ENCODE results near the gene CHPT1.

The CHPT1 gene

GRCh38 chr12:101761781-101762180 is 64.3 kb downstream of the CHPT1 start:
- no peak for DNase-seq
- Histone ChIP-seq H3K4me1 (ENCODE audit: control insufficient read depth, low read depth, low read length) (no peaks in the 10 kb centered on the region), H3K56ac (ENCODE audit: low read length) (no peak overlapping the region), H3K4me2 (ENCODE audit: low read length) (no peak overlapping the region), H3K9ac (ENCODE audit: low read length) (no peak overlapping the region), H2AK5ac (ENCODE audit: low read length) (no peak overlapping the region), H2BK5ac (ENCODE audit: low read length) (no peak overlapping the region), H3K36me3 (ENCODE audit: control insufficient read depth, insufficient read depth, low read length) (no peaks in the 10 kb centered on the region), H3K23ac (ENCODE audit: low read length) (no peak overlapping the region), H3K18ac (ENCODE audit: low read length) (no peak overlapping the region), H3K4me3 (ENCODE audit: low read length) (no peak overlapping the region), H3K79me2 (ENCODE audit: control insufficient read depth, insufficient read depth, low read length) (no peaks in the 10 kb centered on the region), H3K27me3 (ENCODE audit: insufficient read depth, low read length, poor library complexity) (no peaks in the 10 kb centered on the region), H3K27ac (ENCODE audit: low read depth, low read length) (no peak overlapping the region), H3K4ac (ENCODE audit: low read depth, low read length) (no peak overlapping the region), H3K79me1 (ENCODE audit: low read length) (no peaks in the 10 kb centered on the region), H2BK120ac (ENCODE audit: low read depth, low read length) (no peak overlapping the region), H4K8ac (ENCODE audit: low read depth, low read length) (no peak overlapping the region), H2BK15ac (replicated peaks; ENCODE audit: low read depth) (no peak overlapping the region), H4K5ac (ENCODE audit: low read length) (no peak overlapping the region)
- WGBS (ENCODE audit: extremely low coverage, insufficient coverage, low lambda C conversion rate) = no CpG with 5 or more reads among the region's 4 CpGs

GRCh38 chr12:101763246-101763931 is 65.9 kb downstream of the CHPT1 start:
- H3K27me3 ChIP-seq (ENCODE audit: insufficient read depth, low read length, poor library complexity) = no peaks in the 10 kb centered on the region
- no peaks in the 10 kb centered on the region for H3K79me2 ChIP-seq (ENCODE audit: control insufficient read depth, insufficient read depth, low read length)
- no peak overlapping the region for H2BK15ac ChIP-seq (replicated peaks; ENCODE audit: low read depth)
- H3K56ac ChIP-seq (ENCODE audit: low read length) = no peak overlapping the region
- no peak overlapping the region for H4K5ac ChIP-seq (ENCODE audit: low read length)
- no peak overlapping the region for H3K4me2 ChIP-seq (ENCODE audit: low read length)
- no peaks in the 10 kb centered on the region for H3K4me1 ChIP-seq (ENCODE audit: control insufficient read depth, low read depth, low read length)
- H2BK5ac ChIP-seq (ENCODE audit: low read length) = no peak overlapping the region
- no peak overlapping the region for H4K8ac ChIP-seq (ENCODE audit: low read depth, low read length)
- H3K36me3 ChIP-seq (ENCODE audit: control insufficient read depth, insufficient read depth, low read length) = no peaks in the 10 kb centered on the region
- H2BK120ac ChIP-seq (ENCODE audit: low read depth, low read length) = no peak overlapping the region
- no peaks in the 10 kb centered on the region for H3K79me1 ChIP-seq (ENCODE audit: low read length)
- no peak overlapping the region for H3K4ac ChIP-seq (ENCODE audit: low read depth, low read length)
- no peak overlapping the region for H3K27ac ChIP-seq (ENCODE audit: low read depth, low read length)
- H3K18ac ChIP-seq (ENCODE audit: low read length) = no peak overlapping the region
- peak overlapping the region; percentile 57 for H3K23ac ChIP-seq (ENCODE audit: low read length)
- H3K9ac ChIP-seq (ENCODE audit: low read length) = no peak overlapping the region
- H3K4me3 ChIP-seq (ENCODE audit: low read length) = no peak overlapping the region
- no peak for DNase-seq
- WGBS (ENCODE audit: extremely low coverage, insufficient coverage, low lambda C conversion rate) = no CpG with 5 or more reads among the region's 6 CpGs
- no peak overlapping the region for H2AK5ac ChIP-seq (ENCODE audit: low read length)

GRCh38 chr12:101764051-101764792 is 66.8 kb downstream of the CHPT1 start:
- DNase-seq = no peak
- H3K79me1 ChIP-seq (ENCODE audit: low read length) = no peaks in the 10 kb centered on the region
- no peak overlapping the region for H2BK15ac ChIP-seq (replicated peaks; ENCODE audit: low read depth)
- no peak overlapping the region for H3K18ac ChIP-seq (ENCODE audit: low read length)
- no peak overlapping the region for H3K4me3 ChIP-seq (ENCODE audit: low read length)
- H3K27ac ChIP-seq (ENCODE audit: low read depth, low read length) = no peak overlapping the region
- H3K79me2 ChIP-seq (ENCODE audit: control insufficient read depth, insufficient read depth, low read length) = no peaks in the 10 kb centered on the region
- H2BK5ac ChIP-seq (ENCODE audit: low read length) = no peak overlapping the region
- H4K5ac ChIP-seq (ENCODE audit: low read length) = no peak overlapping the region
- H3K4ac ChIP-seq (ENCODE audit: low read depth, low read length) = no peak overlapping the region
- H3K56ac ChIP-seq (ENCODE audit: low read length) = no peak overlapping the region
- H3K9ac ChIP-seq (ENCODE audit: low read length) = no peak overlapping the region
- H4K8ac ChIP-seq (ENCODE audit: low read depth, low read length) = no peak overlapping the region
- H3K27me3 ChIP-seq (ENCODE audit: insufficient read depth, low read length, poor library complexity) = no peaks in the 10 kb centered on the region
- H2AK5ac ChIP-seq (ENCODE audit: low read length) = no peak overlapping the region
- H3K23ac ChIP-seq (ENCODE audit: low read length) = no peak overlapping the region
- no peak overlapping the region for H3K4me2 ChIP-seq (ENCODE audit: low read length)
- WGBS (ENCODE audit: extremely low coverage, insufficient coverage, low lambda C conversion rate) = no CpG with 5 or more reads among the region's 5 CpGs
- no peaks in the 10 kb centered on the region for H3K36me3 ChIP-seq (ENCODE audit: control insufficient read depth, insufficient read depth, low read length)
- no peak overlapping the region for H2BK120ac ChIP-seq (ENCODE audit: low read depth, low read length)
- H3K4me1 ChIP-seq (ENCODE audit: control insufficient read depth, low read depth, low read length) = no peaks in the 10 kb centered on the region

- H3K4me2 ChIP-seq (ENCODE audit: low read length) = no peak overlapping the region
- H3K4me1 ChIP-seq (ENCODE audit: control insufficient read depth, low read depth, low read length) = no peaks in the 10 kb centered on the region
- H3K56ac ChIP-seq (ENCODE audit: low read length) = no peak overlapping the region
- no peak overlapping the region for H4K5ac ChIP-seq (ENCODE audit: low read length)
- no peak overlapping the region for H4K8ac ChIP-seq (ENCODE audit: low read depth, low read length)
- no peaks in the 10 kb centered on the region for H3K79me2 ChIP-seq (ENCODE audit: control insufficient read depth, insufficient read depth, low read length)
- no peaks in the 10 kb centered on the region for H3K79me1 ChIP-seq (ENCODE audit: low read length)
- no peak overlapping the region for H2BK5ac ChIP-seq (ENCODE audit: low read length)
- no CpG with 5 or more reads among the region's 1 CpG for WGBS (ENCODE audit: extremely low coverage, insufficient coverage, low lambda C conversion rate)
- no peaks in the 10 kb centered on the region for H3K36me3 ChIP-seq (ENCODE audit: control insufficient read depth, insufficient read depth, low read length)
- no peak overlapping the region for H3K9ac ChIP-seq (ENCODE audit: low read length)
- no peak for DNase-seq
- no peak overlapping the region for H3K27ac ChIP-seq (ENCODE audit: low read depth, low read length)
- H2BK120ac ChIP-seq (ENCODE audit: low read depth, low read length) = no peak overlapping the region
- H2BK15ac ChIP-seq (replicated peaks; ENCODE audit: low read depth) = no peak overlapping the region
- H3K4ac ChIP-seq (ENCODE audit: low read depth, low read length) = no peak overlapping the region
- H3K27me3 ChIP-seq (ENCODE audit: insufficient read depth, low read length, poor library complexity) = no peaks in the 10 kb centered on the region
- H2AK5ac ChIP-seq (ENCODE audit: low read length) = no peak overlapping the region
- H3K4me3 ChIP-seq (ENCODE audit: low read length) = no peak overlapping the region
- H3K23ac ChIP-seq (ENCODE audit: low read length) = no peak overlapping the region
- H3K18ac ChIP-seq (ENCODE audit: low read length) = no peak overlapping the region
Measured at GRCh38 chr12:101767537-101767936, 70.1 kb downstream of the CHPT1 start.

GRCh38 chr12:101768781-101769180 is 71.3 kb downstream of the CHPT1 start:
- H3K79me1 ChIP-seq (ENCODE audit: low read length) = no peaks in the 10 kb centered on the region
- H4K8ac ChIP-seq (ENCODE audit: low read depth, low read length) = no peak overlapping the region
- DNase-seq = no peak
- no peaks in the 10 kb centered on the region for H3K79me2 ChIP-seq (ENCODE audit: control insufficient read depth, insufficient read depth, low read length)
- no peak overlapping the region for H3K56ac ChIP-seq (ENCODE audit: low read length)
- H3K27ac ChIP-seq (ENCODE audit: low read depth, low read length) = no peak overlapping the region
- no peak overlapping the region for H3K4ac ChIP-seq (ENCODE audit: low read depth, low read length)
- no peaks in the 10 kb centered on the region for H3K4me1 ChIP-seq (ENCODE audit: control insufficient read depth, low read depth, low read length)
- no peak overlapping the region for H3K4me3 ChIP-seq (ENCODE audit: low read length)
- no peak overlapping the region for H3K4me2 ChIP-seq (ENCODE audit: low read length)
- H3K23ac ChIP-seq (ENCODE audit: low read length) = no peak overlapping the region
- H2BK120ac ChIP-seq (ENCODE audit: low read depth, low read length) = no peak overlapping the region
- no peak overlapping the region for H4K5ac ChIP-seq (ENCODE audit: low read length)
- no peak overlapping the region for H2BK5ac ChIP-seq (ENCODE audit: low read length)
- WGBS (ENCODE audit: extremely low coverage, insufficient coverage, low lambda C conversion rate) = no CpG with 5 or more reads among the region's 2 CpGs
- no peaks in the 10 kb centered on the region for H3K36me3 ChIP-seq (ENCODE audit: control insufficient read depth, insufficient read depth, low read length)
- H3K27me3 ChIP-seq (ENCODE audit: insufficient read depth, low read length, poor library complexity) = no peaks in the 10 kb centered on the region
- H2AK5ac ChIP-seq (ENCODE audit: low read length) = no peak overlapping the region
- no peak overlapping the region for H3K9ac ChIP-seq (ENCODE audit: low read length)
- no peak overlapping the region for H3K18ac ChIP-seq (ENCODE audit: low read length)
- H2BK15ac ChIP-seq (replicated peaks; ENCODE audit: low read depth) = no peak overlapping the region

All from mesendoderm (in vitro differentiated cells).